HG02870 (cell line): Measurements from ENCODE around the gene QRFP.

Experiments used
- ATAC-seq: cut with Tn5 transposase; IDR thresholded peaks from one replicate; pipeline ENCODE4 v1.9.1; 2021; ENCODE audit warnings: mild to moderate bottlenecking, moderate library complexity; ENCODE audit not compliant: unreplicated experiment

QRFP gene

GRCh38 chr9:130934246-130934645 lies 37.6 kb upstream of the QRFP start:
- no peak for ATAC-seq

- no peak for ATAC-seq
These were observed 36.8 kb upstream of the QRFP start for GRCh38 chr9:130933114-130934046.

- no peak for ATAC-seq
These were observed 35.9 kb upstream of the QRFP start for GRCh38 chr9:130932255-130933079.

GRCh38 chr9:130931508-130932254 lies 35.1 kb upstream of the QRFP start:
- no peak for ATAC-seq

- ATAC-seq, result no peak
These were observed 34.3 kb upstream of the QRFP start for GRCh38 chr9:130930804-130931349.

- ATAC-seq, result no peak
These were observed 33.7 kb upstream of the QRFP start for GRCh38 chr9:130930132-130930803.

GRCh38 chr9:130929571-130930038 lies 33.0 kb upstream of the QRFP start:
- ATAC-seq, result no peak

- ATAC-seq, result peak; percentile 37
These were observed 31.6 kb upstream of the QRFP start for GRCh38 chr9:130927995-130928900.

GRCh38 chr9:130927338-130927737 lies 30.7 kb upstream of the QRFP start:
- ATAC-seq, result no peak

- ATAC-seq, result no peak
These were observed 28.6 kb upstream of the QRFP start for GRCh38 chr9:130925050-130925678.

GRCh38 chr9:130924448-130924788 lies 27.8 kb upstream of the QRFP start:
- ATAC-seq, result no peak

- ATAC-seq, result no peak
These were observed 27.2 kb upstream of the QRFP start for GRCh38 chr9:130923611-130924447.

- no peak for ATAC-seq
These were observed 26.4 kb upstream of the QRFP start for GRCh38 chr9:130922893-130923610.

- no peak for ATAC-seq
These were observed 25.6 kb upstream of the QRFP start for GRCh38 chr9:130921989-130922892.

GRCh38 chr9:130921300-130921988 lies 24.8 kb upstream of the QRFP start:
- no peak for ATAC-seq
